ENCODE measurements around the gene CLN6. TPM values are rescaled to one million over a fixed set of nuclear protein-coding genes. Genes with fewer than 3 reads are reported as not detected.
"Not testable (repeated sequence)": the region's sequence is repeated elsewhere in the genome, so short reads cannot be mapped to it uniquely, and the experiment has no call there.

Gene CLN6
- polyA plus RNA-seq, 2 donors, result 17.8 to 23.5 TPM

DNA sequence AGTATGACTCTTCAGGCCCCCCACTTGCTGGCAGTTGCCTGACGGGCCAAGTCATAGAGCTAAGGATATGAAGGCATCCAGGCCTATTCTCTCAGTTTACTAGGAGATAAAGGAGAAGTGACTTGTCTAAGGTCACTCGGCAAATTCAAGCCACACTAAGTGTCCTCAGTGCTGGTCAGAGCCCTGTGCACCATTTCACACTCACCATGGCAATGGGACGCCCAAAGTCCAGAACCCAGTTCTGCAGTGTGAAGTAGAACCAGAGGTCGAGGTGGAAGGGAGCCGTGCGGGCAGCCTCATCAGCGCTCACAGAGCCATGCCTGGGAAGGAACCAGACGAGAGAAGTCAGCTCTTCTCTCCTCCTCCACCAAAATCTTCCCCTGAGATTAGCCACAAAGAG lies 11.2 kb downstream of the CLN6 start:
- H3K4me1 ChIP-seq (ENCODE audit: control insufficient read depth in 2 of 2, insufficient read depth in 2 of 2, low read length in 1 of 2), result no peaks in the 10 kb centered on the region
- 95% methylated on average over 8 of the region's 8 CpGs for WGBS, 2 donors
- H3K9me3 ChIP-seq (ENCODE audit: control insufficient read depth in 2 of 2, insufficient read depth in 1 of 2, low read depth in 1 of 2, low read length in 1 of 2), result no peaks in the 10 kb centered on the region
- no peak overlapping the region for H3K27ac ChIP-seq (ENCODE audit: low read depth in 2 of 2, low read length in 1 of 2)
- H3K36me3 ChIP-seq (ENCODE audit: control insufficient read depth in 2 of 2, insufficient read depth in 2 of 2, low read length in 1 of 2), result peaks cover 0 to 2% of the 10 kb centered on the region in 2 donors
- H3K27me3 ChIP-seq (ENCODE audit: control insufficient read depth in 1 of 2, insufficient read depth in 2 of 2, low read length in 2 of 2), result no peaks in the 10 kb centered on the region
- H3K4me3 ChIP-seq (ENCODE audit: low read depth in 1 of 2, low read length in 2 of 2), result no peak overlapping the region

GRCh38 chr15:68217341-68217740 lies 12.2 kb downstream of the CLN6 start:
- Histone ChIP-seq H3K4me3 (ENCODE audit: low read depth in 1 of 2, low read length in 2 of 2) (no peak overlapping the region), H3K36me3 (ENCODE audit: control insufficient read depth in 2 of 2, insufficient read depth in 2 of 2, low read length in 1 of 2) (peaks cover 0 to 2% of the 10 kb centered on the region in 2 donors), H3K27ac (ENCODE audit: low read depth in 2 of 2, low read length in 1 of 2) (no peak overlapping the region), H3K27me3 (ENCODE audit: control insufficient read depth in 1 of 2, insufficient read depth in 2 of 2, low read length in 2 of 2) (no peaks in the 10 kb centered on the region), H3K4me1 (ENCODE audit: control insufficient read depth in 2 of 2, insufficient read depth in 2 of 2, low read length in 1 of 2) (no peaks in the 10 kb centered on the region), H3K9me3 (ENCODE audit: control insufficient read depth in 2 of 2, insufficient read depth in 1 of 2, low read depth in 1 of 2, low read length in 1 of 2) (no peaks in the 10 kb centered on the region)
- WGBS, 2 donors, result 91 to 97% methylated on average over 4 of the region's 4 CpGs

GRCh38 chr15:68214838-68215254 lies 14.7 kb downstream of the CLN6 start:
- H3K27ac ChIP-seq (ENCODE audit: low read depth in 2 of 2, low read length in 1 of 2), result no peak overlapping the region
- 78 to 80% methylated on average over 6 of the region's 6 CpGs for WGBS, 2 donors
- H3K4me1 ChIP-seq (ENCODE audit: control insufficient read depth in 2 of 2, insufficient read depth in 2 of 2, low read length in 1 of 2), result peaks cover 0 to under 1% of the 10 kb centered on the region in 2 donors
- H3K27me3 ChIP-seq (ENCODE audit: control insufficient read depth in 1 of 2, insufficient read depth in 2 of 2, low read length in 2 of 2), result no peaks in the 10 kb centered on the region
- H3K4me3 ChIP-seq (ENCODE audit: low read depth in 1 of 2, low read length in 2 of 2), result no peak overlapping the region
- peaks cover 0 to 2% of the 10 kb centered on the region in 2 donors for H3K36me3 ChIP-seq (ENCODE audit: control insufficient read depth in 2 of 2, insufficient read depth in 2 of 2, low read length in 1 of 2)
- H3K9me3 ChIP-seq (ENCODE audit: control insufficient read depth in 2 of 2, insufficient read depth in 1 of 2, low read depth in 1 of 2, low read length in 1 of 2), result no peaks in the 10 kb centered on the region

DNA sequence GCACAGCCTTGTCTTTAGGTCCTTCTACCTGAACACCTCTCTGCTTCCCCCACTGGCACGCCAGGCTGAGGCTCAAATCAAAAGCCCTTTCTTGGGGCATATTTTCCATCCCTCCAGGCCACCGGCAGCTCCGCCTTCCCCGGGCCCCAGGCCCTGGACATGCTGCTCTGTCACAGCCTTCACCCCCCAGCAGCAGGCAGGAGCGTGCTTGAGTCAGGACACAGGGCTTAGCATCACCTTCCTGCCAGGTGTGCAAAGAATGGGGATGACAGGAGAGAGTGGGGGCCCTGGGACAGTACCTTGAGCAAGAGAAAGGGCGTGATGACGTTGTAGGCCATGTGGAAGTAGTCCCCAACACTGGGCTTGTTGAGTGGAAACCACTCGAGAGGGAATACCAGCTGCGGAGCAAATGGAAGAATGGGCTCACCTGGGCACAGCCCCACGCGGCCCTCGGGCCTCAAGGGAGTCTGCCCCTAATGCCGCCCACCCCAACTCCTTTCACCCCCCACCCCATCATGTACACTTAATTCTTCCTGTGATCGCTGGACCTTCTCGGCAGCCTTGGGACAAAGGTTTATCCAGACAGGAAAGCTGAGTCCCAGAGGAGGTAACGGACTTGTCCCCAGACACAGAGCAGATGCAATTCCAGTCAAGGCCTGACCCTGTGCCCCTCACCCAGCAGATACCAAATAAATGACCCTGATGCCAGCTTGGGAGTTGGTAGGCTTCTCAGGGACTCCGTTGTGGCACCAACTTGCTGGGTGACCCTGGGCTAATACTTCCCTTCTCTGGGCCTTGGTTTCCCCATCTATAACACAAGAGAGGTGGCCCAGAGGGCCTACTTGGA lies 15.3 kb downstream of the CLN6 start:
- Histone ChIP-seq H3K27me3 (ENCODE audit: control insufficient read depth in 1 of 2, insufficient read depth in 2 of 2, low read length in 2 of 2) (no peaks in the 10 kb centered on the region), H3K4me1 (ENCODE audit: control insufficient read depth in 2 of 2, insufficient read depth in 2 of 2, low read length in 1 of 2) (peaks cover 0 to 2% of the 10 kb centered on the region in 2 donors), H3K4me3 (ENCODE audit: low read depth in 1 of 2, low read length in 2 of 2) (no peak overlapping the region), H3K27ac (ENCODE audit: low read depth in 2 of 2, low read length in 1 of 2) (no peak overlapping the region), H3K9me3 (ENCODE audit: control insufficient read depth in 2 of 2, insufficient read depth in 1 of 2, low read depth in 1 of 2, low read length in 1 of 2) (no peaks in the 10 kb centered on the region), H3K36me3 (ENCODE audit: control insufficient read depth in 2 of 2, insufficient read depth in 2 of 2, low read length in 1 of 2) (peaks cover 0 to 2% of the 10 kb centered on the region in 2 donors)
- 94 to 96% methylated on average over 17 of the region's 17 CpGs for WGBS, 2 donors

- H3K4me1 ChIP-seq (ENCODE audit: control insufficient read depth in 2 of 2, insufficient read depth in 2 of 2, low read length in 1 of 2); H3K36me3 ChIP-seq (ENCODE audit: control insufficient read depth in 2 of 2, insufficient read depth in 2 of 2, low read length in 1 of 2); H3K4me3 ChIP-seq (ENCODE audit: low read depth in 1 of 2, low read length in 2 of 2); H3K27me3 ChIP-seq (ENCODE audit: control insufficient read depth in 1 of 2, insufficient read depth in 2 of 2, low read length in 2 of 2); H3K9me3 ChIP-seq (ENCODE audit: control insufficient read depth in 2 of 2, insufficient read depth in 1 of 2, low read depth in 1 of 2, low read length in 1 of 2); H3K27ac ChIP-seq (ENCODE audit: low read depth in 2 of 2, low read length in 1 of 2): not testable (repeated sequence)
- WGBS, 2 donors, result 94 to 96% methylated on average over 6 of the region's 6 CpGs
These were observed 16.1 kb downstream of the CLN6 start for GRCh38 chr15:68213491-68213845.

DNA sequence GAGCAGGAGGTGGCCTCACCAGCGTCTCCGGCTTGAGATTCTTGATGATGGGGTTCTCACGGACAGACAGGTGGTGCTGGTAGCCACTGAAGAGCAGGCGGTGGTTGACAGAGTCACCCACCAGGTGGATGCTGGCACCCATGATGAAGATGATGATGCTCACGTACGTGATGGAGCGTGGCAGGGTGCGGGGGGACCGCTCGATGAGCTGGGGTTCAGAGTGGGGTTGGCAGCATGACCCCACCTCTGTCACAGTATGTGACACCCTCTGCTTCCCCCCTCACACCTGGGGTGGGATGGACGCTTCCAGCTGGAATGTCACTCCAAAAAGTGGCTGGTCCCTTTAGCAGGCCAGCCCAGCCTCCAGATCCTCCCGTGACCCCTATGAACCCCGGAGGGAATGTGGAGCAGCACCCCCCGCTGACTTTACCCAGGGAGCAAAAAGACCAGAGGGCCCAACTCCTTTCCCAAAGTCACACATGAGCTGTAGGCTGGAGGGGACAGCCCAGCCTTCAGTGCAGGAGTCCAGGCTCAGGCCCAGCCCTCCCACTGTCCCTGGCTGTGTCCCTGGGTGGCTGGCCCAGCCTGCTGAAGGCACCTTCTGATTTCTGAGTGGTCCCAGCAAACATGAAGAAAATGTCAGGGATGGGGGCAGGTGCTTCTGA lies 17.7 kb downstream of the CLN6 start:
- 93 to 97% methylated on average over 14 of the region's 14 CpGs for WGBS, 2 donors
- Histone ChIP-seq H3K4me1 (ENCODE audit: control insufficient read depth in 2 of 2, insufficient read depth in 2 of 2, low read length in 1 of 2) (peaks cover 0 to 2% of the 10 kb centered on the region in 2 donors), H3K27ac (ENCODE audit: low read depth in 2 of 2, low read length in 1 of 2) (no peak overlapping the region), H3K27me3 (ENCODE audit: control insufficient read depth in 1 of 2, insufficient read depth in 2 of 2, low read length in 2 of 2) (no peaks in the 10 kb centered on the region), H3K36me3 (ENCODE audit: control insufficient read depth in 2 of 2, insufficient read depth in 2 of 2, low read length in 1 of 2) (no peaks in the 10 kb centered on the region), H3K9me3 (ENCODE audit: control insufficient read depth in 2 of 2, insufficient read depth in 1 of 2, low read depth in 1 of 2, low read length in 1 of 2) (no peaks in the 10 kb centered on the region), H3K4me3 (ENCODE audit: low read depth in 1 of 2, low read length in 2 of 2) (no peak overlapping the region)

- H3K4me1 ChIP-seq (ENCODE audit: control insufficient read depth in 2 of 2, insufficient read depth in 2 of 2, low read length in 1 of 2), result peaks cover 0 to 6% of the 10 kb centered on the region in 2 donors
- H3K36me3 ChIP-seq (ENCODE audit: control insufficient read depth in 2 of 2, insufficient read depth in 2 of 2, low read length in 1 of 2), result no peaks in the 10 kb centered on the region
- H3K27me3 ChIP-seq (ENCODE audit: control insufficient read depth in 1 of 2, insufficient read depth in 2 of 2, low read length in 2 of 2), result no peaks in the 10 kb centered on the region
- H3K9me3 ChIP-seq (ENCODE audit: control insufficient read depth in 2 of 2, insufficient read depth in 1 of 2, low read depth in 1 of 2, low read length in 1 of 2), result no peaks in the 10 kb centered on the region
- WGBS, 2 donors, result 54 to 62% methylated on average over 23 of the region's 23 CpGs
- no peak overlapping the region for H3K27ac ChIP-seq (ENCODE audit: low read depth in 2 of 2, low read length in 1 of 2)
- H3K4me3 ChIP-seq (ENCODE audit: low read depth in 1 of 2, low read length in 2 of 2), result no peak overlapping the region
These were observed 18.5 kb downstream of the CLN6 start for GRCh38 chr15:68210821-68211655.

DNA sequence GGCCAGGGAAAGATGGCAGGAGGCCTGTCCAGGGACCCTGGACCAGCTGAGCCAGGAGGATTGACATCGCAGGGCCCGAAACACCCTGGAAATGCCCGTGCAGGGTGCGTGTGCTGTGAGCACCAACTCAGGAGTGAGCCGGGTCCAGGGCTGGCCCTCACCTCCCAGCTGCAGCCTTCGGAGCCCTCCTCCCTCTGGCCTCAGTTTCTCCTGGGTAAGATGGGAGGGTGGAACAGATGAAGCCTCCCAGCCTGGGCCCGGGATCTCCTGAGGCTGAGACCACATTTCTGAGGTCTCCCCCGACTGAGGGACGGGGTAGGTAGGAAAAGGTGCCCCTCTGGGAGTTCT lies 19.1 kb downstream of the CLN6 start:
- peaks cover 4 to 11% of the 10 kb centered on the region in 2 donors for H3K4me1 ChIP-seq (ENCODE audit: control insufficient read depth in 2 of 2, insufficient read depth in 2 of 2, low read length in 1 of 2)
- no peaks in the 10 kb centered on the region for H3K27me3 ChIP-seq (ENCODE audit: control insufficient read depth in 1 of 2, insufficient read depth in 2 of 2, low read length in 2 of 2)
- no peak overlapping the region for H3K27ac ChIP-seq (ENCODE audit: low read depth in 2 of 2, low read length in 1 of 2)
- 77 to 90% methylated on average over 9 of the region's 9 CpGs for WGBS, 2 donors
- H3K4me3 ChIP-seq (ENCODE audit: low read depth in 1 of 2, low read length in 2 of 2), result no peak overlapping the region
- H3K9me3 ChIP-seq (ENCODE audit: control insufficient read depth in 2 of 2, insufficient read depth in 1 of 2, low read depth in 1 of 2, low read length in 1 of 2), result no peaks in the 10 kb centered on the region
- H3K36me3 ChIP-seq (ENCODE audit: control insufficient read depth in 2 of 2, insufficient read depth in 2 of 2, low read length in 1 of 2), result no peaks in the 10 kb centered on the region

- no peaks in the 10 kb centered on the region for H3K27me3 ChIP-seq (ENCODE audit: control insufficient read depth in 1 of 2, insufficient read depth in 2 of 2, low read length in 2 of 2)
- H3K36me3 ChIP-seq (ENCODE audit: control insufficient read depth in 2 of 2, insufficient read depth in 2 of 2, low read length in 1 of 2), result no peaks in the 10 kb centered on the region
- no peak overlapping the region for H3K27ac ChIP-seq (ENCODE audit: low read depth in 2 of 2, low read length in 1 of 2)
- 67 to 68% methylated on average over 13 of the region's 13 CpGs for WGBS, 2 donors
- H3K4me1 ChIP-seq (ENCODE audit: control insufficient read depth in 2 of 2, insufficient read depth in 2 of 2, low read length in 1 of 2), result peaks cover 4 to 16% of the 10 kb centered on the region in 2 donors
- no peaks in the 10 kb centered on the region for H3K9me3 ChIP-seq (ENCODE audit: control insufficient read depth in 2 of 2, insufficient read depth in 1 of 2, low read depth in 1 of 2, low read length in 1 of 2)
- no peak overlapping the region for H3K4me3 ChIP-seq (ENCODE audit: low read depth in 1 of 2, low read length in 2 of 2)
These were observed 19.7 kb downstream of the CLN6 start for GRCh38 chr15:68209735-68210408.
